Measurements from ENCODE around the gene AFF4. TPM values are rescaled to one million over a fixed set of nuclear protein-coding genes. Genes with fewer than 3 reads are reported as not detected.
"Not testable (repeated sequence)": the region's sequence is repeated elsewhere in the genome, so short reads cannot be mapped to it uniquely, and the experiment has no call there.

The AFF4 gene
- total and polyA plus RNA-seq, 8 donors: 59.5 to 86.1 (median 66.7) TPM

GRCh38 chr5:132865668-132866341 lies 97.6 kb downstream of the AFF4 start:
- H3K27me3 ChIP-seq: no peaks in the 10 kb centered on the region
- ATAC-seq: peak; percentile 59
- H3K4me3 ChIP-seq: peak overlapping the region; percentile 74 to 86
- intact Hi-C loops (cut with DNase I): no loop called here
- H3K9me3 ChIP-seq: no peaks in the 10 kb centered on the region
- TF ChIP-seq CTCF (IDR thresholded peaks at IDR 0.05): no peak
- DNase-seq: no peak
- H3K27ac ChIP-seq: peak overlapping the region; percentile 92 to 93
- H3K4me1 ChIP-seq: peaks cover 0 to 24% of the 10 kb centered on the region in 2 donors
- peaks cover 0 to 33% of the 10 kb centered on the region in 2 donors for H3K36me3 ChIP-seq

- no peak overlapping the region for H3K4me3 ChIP-seq
- ATAC-seq (no peak), DNase-seq (no peak)
- no peaks in the 10 kb centered on the region for H3K9me3 ChIP-seq
- no peak overlapping the region for H3K27ac ChIP-seq
- TF ChIP-seq CTCF (IDR thresholded peaks at IDR 0.05): no peak
- intact Hi-C loops (cut with DNase I): no loop called here
- H3K27me3 ChIP-seq: no peaks in the 10 kb centered on the region
- peaks cover 0 to 6% of the 10 kb centered on the region in 2 donors for H3K4me1 ChIP-seq
- H3K36me3 ChIP-seq: no peaks in the 10 kb centered on the region
Measured at GRCh38 chr5:132860742-132861141, 102.7 kb downstream of the AFF4 start.

- no peaks in the 10 kb centered on the region for H3K27me3 ChIP-seq
- no peak overlapping the region for H3K4me3 ChIP-seq
- H3K9me3 ChIP-seq: no peaks in the 10 kb centered on the region
- ATAC-seq (no peak), DNase-seq (no peak)
- H3K27ac ChIP-seq: no peak overlapping the region
- intact Hi-C loops (cut with DNase I): no loop called here
- TF ChIP-seq CTCF (IDR thresholded peaks at IDR 0.05): no peak
- H3K4me1 ChIP-seq: no peaks in the 10 kb centered on the region
- H3K36me3 ChIP-seq: no peaks in the 10 kb centered on the region
Measured at GRCh38 chr5:132859889-132860437, 103.5 kb downstream of the AFF4 start.

- TF ChIP-seq CTCF (IDR thresholded peaks at IDR 0.05): no peak
- H3K27me3 ChIP-seq: no peaks in the 10 kb centered on the region
- no peak for ATAC-seq
Measured at GRCh38 chr5:132856011-132856410, 107.4 kb downstream of the AFF4 start.

GRCh38 chr5:132854992-132855391 lies 108.4 kb downstream of the AFF4 start:
- H3K4me3 ChIP-seq; ATAC-seq; H3K9me3 ChIP-seq; H3K36me3 ChIP-seq; H3K27me3 ChIP-seq; DNase-seq; H3K27ac ChIP-seq; H3K4me1 ChIP-seq; intact Hi-C loops (cut with DNase I): not testable (repeated sequence)

More at GRCh38 chr5:132856011-132856410, 107.4 kb downstream of the AFF4 start:
- H3K9me3 ChIP-seq: no peaks in the 10 kb centered on the region
- H3K36me3 ChIP-seq: no peaks in the 10 kb centered on the region
- H3K4me3 ChIP-seq: no peak overlapping the region
- no peak for DNase-seq
- no peak overlapping the region for H3K27ac ChIP-seq
- intact Hi-C loops (cut with DNase I): no loop called here
- peaks cover 0 to 4% of the 10 kb centered on the region in 2 donors for H3K4me1 ChIP-seq
